Neural progenitor cell (in vitro differentiated cells): ENCODE data around the gene OR5AC2.

Experiments
- EZH2 ChIP-seq: fragments of 200-600 bp; sonication (generic); IDR thresholded peaks from 2 replicates; pipeline ENCODE4 v1.6.1; 2017; ENCODE audit warnings: antibody characterized with exemption, mild to moderate bottlenecking, moderate library complexity
- TF ChIP-seq, protein P1 (sequence below): fragments of 200-600 bp; sonication (generic); IDR thresholded peaks from 2 replicates; pipeline ENCODE4 v1.5.1; 2017; ENCODE audit warnings: antibody characterized with exemption, mild to moderate bottlenecking

DNA sequence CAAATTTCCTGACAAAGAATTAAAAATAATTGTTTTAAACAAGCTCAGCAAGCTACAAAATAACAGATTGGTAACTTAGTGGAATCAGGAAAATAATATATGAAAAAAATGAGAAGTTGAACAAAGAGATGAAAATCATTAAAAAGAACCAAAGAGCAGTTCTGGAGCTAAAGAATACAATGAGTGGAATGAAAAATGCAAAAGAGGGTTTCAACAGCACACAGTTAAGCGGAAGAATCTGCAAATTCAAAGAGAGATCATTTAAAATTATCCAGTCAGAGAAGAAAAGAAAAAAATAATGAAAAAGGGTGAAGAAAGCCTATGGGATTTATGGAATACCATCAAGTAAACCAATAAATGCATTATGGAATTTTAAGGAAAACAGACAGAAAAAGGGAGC, 45.6 kb upstream of the OR5AC2 start:
- TF ChIP-seq, protein P1, sequence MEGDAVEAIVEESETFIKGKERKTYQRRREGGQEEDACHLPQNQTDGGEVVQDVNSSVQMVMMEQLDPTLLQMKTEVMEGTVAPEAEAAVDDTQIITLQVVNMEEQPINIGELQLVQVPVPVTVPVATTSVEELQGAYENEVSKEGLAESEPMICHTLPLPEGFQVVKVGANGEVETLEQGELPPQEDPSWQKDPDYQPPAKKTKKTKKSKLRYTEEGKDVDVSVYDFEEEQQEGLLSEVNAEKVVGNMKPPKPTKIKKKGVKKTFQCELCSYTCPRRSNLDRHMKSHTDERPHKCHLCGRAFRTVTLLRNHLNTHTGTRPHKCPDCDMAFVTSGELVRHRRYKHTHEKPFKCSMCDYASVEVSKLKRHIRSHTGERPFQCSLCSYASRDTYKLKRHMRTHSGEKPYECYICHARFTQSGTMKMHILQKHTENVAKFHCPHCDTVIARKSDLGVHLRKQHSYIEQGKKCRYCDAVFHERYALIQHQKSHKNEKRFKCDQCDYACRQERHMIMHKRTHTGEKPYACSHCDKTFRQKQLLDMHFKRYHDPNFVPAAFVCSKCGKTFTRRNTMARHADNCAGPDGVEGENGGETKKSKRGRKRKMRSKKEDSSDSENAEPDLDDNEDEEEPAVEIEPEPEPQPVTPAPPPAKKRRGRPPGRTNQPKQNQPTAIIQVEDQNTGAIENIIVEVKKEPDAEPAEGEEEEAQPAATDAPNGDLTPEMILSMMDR = no peak
- TF ChIP-seq EZH2 = no peak
